ENCODE measurements around the gene ALPK1.

- TF ChIP-seq CTCF (IDR thresholded peaks at IDR 0.05; ENCODE audit: poor library complexity, severe bottlenecking) (peak; percentile 78), EZH2 (IDR thresholded peaks at IDR 0.05; ENCODE audit: borderline replicate concordance, insufficient read depth, low read length, poor library complexity, severe bottlenecking) (no peak), EP300 (conservative IDR thresholded peaks at IDR 0.05; ENCODE audit: poor library complexity, severe bottlenecking) (no peak), POLR2AphosphoS5 (IDR thresholded peaks at IDR 0.05) (no peak), TAF1 (IDR thresholded peaks at IDR 0.05; ENCODE audit: low read depth) (no peak), REST (IDR thresholded peaks at IDR 0.05; ENCODE audit: borderline replicate concordance) (no peak), MXI1 (conservative IDR thresholded peaks at IDR 0.05; ENCODE audit: poor library complexity, severe bottlenecking) (no peak), RAD21 (conservative IDR thresholded peaks at IDR 0.05) (peak; percentile 66)
These were observed 24.9 kb downstream of the ALPK1 start for GRCh38 chr4:112321776-112322684.

Measured in neural cell (in vitro differentiated cells).